ENCODE measurements around the gene STKLD1.

STKLD1 gene

GRCh38 chr9:133347515-133347984, 28.6 kb upstream of the STKLD1 start (continued):
- TF ChIP-seq, protein P1, sequence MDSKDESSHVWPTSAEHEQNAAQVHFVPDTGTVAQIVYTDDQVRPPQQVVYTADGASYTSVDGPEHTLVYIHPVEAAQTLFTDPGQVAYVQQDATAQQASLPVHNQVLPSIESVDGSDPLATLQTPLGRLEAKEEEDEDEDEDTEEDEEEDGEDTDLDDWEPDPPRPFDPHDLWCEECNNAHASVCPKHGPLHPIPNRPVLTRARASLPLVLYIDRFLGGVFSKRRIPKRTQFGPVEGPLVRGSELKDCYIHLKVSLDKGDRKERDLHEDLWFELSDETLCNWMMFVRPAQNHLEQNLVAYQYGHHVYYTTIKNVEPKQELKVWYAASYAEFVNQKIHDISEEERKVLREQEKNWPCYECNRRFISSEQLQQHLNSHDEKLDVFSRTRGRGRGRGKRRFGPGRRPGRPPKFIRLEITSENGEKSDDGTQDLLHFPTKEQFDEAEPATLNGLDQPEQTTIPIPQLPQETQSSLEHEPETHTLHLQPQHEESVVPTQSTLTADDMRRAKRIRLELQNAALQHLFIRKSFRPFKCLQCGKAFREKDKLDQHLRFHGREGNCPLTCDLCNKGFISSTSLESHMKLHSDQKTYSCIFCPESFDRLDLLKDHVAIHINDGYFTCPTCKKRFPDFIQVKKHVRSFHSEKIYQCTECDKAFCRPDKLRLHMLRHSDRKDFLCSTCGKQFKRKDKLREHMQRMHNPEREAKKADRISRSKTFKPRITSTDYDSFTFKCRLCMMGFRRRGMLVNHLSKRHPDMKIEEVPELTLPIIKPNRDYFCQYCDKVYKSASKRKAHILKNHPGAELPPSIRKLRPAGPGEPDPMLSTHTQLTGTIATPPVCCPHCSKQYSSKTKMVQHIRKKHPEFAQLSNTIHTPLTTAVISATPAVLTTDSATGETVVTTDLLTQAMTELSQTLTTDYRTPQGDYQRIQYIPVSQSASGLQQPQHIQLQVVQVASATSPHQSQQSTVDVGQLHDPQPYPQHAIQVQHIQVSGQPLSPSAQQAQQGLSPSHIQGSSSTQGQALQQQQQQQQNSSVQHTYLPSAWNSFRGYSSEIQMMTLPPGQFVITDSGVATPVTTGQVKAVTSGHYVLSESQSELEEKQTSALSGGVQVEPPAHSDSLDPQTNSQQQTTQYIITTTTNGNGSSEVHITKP (tag by site-specific recombination; IDR thresholded peaks at IDR 0.05) = peak; percentile 76
- TF ChIP-seq ZNF561 (tag by site-specific recombination; IDR thresholded peaks at IDR 0.05; ENCODE audit: borderline replicate concordance) = 0 out of 2 replicates have a peak, but pooled peaks have one; percentile 60
- TF ChIP-seq PRDM1 (tag by site-specific recombination; IDR thresholded peaks at IDR 0.05) = no peak
- 0 out of 2 replicates have a peak, but pooled peaks have one; percentile 23 for TF ChIP-seq ZNF157 (tag by site-specific recombination; IDR thresholded peaks at IDR 0.05)

DNA sequence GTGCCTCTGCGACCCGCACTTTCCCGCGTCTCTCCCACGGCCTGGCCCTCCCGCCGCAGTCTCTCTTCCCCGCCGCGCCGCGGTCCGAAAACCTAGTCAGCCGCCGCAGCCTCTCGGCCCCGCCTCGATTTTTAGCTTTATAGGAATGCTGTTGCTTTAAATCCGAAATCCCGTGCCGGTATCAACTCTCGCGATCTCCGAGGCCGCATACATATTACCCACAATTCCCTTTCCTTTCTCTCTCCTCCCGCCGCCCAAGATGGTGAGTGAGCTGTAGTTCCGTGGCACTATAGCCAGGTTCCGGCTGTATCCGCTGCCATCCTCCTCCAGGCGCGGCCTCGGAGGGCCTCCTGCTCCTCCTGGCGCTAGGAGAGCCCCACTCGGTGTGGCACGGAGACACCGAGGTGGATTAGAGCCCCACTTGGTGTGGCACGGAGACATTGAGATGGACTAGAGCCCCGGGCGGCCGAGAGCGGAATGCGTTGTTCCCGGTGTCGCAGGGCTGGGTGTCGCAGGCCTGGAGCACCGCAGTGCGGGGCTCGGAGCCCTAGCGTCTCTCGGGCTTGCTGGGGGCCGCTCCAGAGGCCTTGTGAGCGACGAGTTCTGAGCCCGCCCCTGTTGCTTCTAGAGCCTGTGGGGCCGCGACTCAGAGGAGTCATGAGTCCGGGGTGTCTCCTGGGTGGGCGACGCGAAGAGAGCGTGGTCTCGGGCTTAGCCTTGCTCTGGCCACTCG, 28.0 kb upstream of the STKLD1 start, which contains the start of the genes MED22 and RPL7A:
MED22 (minus strand) TSS at position 147 of the 733 bp plus-strand sequence. CDS start 1,469 bp downstream, outside the sequence.
RPL7A (plus strand) TSS at position 234 of the 733 bp plus-strand sequence; CDS start at position 260, 26 bp downstream.
- CTCF ChIA-PET = interaction anchor here (0.5 to 1.3 kb wide), 4 partner anchors 109 to 764 kb away, joined by 3 to 4 read pairs (median 3); no protein-coding TSS in a partner anchor
- Histone ChIP-seq H3K9me3 (ENCODE audit: control insufficient read depth, insufficient read depth, low read depth, low read length) (no peaks in the 10 kb centered on the region), H3K4me1 (ENCODE audit: control insufficient read depth, insufficient read depth, low read length) (no peaks in the 10 kb centered on the region), H3K4me3 (ENCODE audit: low read depth, low read length) (peak within 1 kb of the TSS; percentile 91), H3K27ac (ENCODE audit: extremely low read depth, low read depth, low read length) (peak within 1 kb of the TSS; percentile 100), H3K36me3 (ENCODE audit: control insufficient read depth in 2 of 2, insufficient read depth in 1 of 2, low read length in 2 of 2) (peaks cover 14 to 82% of the 10 kb centered on the region in 2 experiments)
- POLR2A ChIA-PET = interaction anchor here (0.5 to 6.0 kb wide), 37 partner anchors 9 to 440 kb away, joined by 3 to 89 read pairs (median 5); partner anchors contain the start of genes CACFD1, GTF3C5, SLC2A6 and STKLD1
- TF ChIP-seq ZNF184 (tag by site-specific recombination; IDR thresholded peaks at IDR 0.05) = no peak
- peak; percentile 75 for TF ChIP-seq SP3 (tag by site-specific recombination; IDR thresholded peaks at IDR 0.05)
- no peak for TF ChIP-seq ZNF19 (tag by site-specific recombination; IDR thresholded peaks at IDR 0.05; ENCODE audit: low read depth)
- TF ChIP-seq ZNF510 (tag by site-specific recombination; IDR thresholded peaks at IDR 0.05; ENCODE audit: insufficient replicate concordance) = no peak
- 0 out of 2 replicates have a peak, but pooled peaks have one; percentile 46 for TF ChIP-seq ZNF341 (tag by site-specific recombination; IDR thresholded peaks at IDR 0.05; ENCODE audit: low read depth)
- TF ChIP-seq, protein P2, sequence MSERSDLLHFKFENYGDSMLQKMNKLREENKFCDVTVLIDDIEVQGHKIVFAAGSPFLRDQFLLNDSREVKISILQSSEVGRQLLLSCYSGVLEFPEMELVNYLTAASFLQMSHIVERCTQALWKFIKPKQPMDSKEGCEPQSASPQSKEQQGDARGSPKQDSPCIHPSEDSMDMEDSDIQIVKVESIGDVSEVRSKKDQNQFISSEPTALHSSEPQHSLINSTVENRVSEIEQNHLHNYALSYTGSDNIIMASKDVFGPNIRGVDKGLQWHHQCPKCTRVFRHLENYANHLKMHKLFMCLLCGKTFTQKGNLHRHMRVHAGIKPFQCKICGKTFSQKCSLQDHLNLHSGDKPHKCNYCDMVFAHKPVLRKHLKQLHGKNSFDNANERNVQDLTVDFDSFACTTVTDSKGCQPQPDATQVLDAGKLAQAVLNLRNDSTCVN (tag by site-specific recombination; optimal IDR thresholded peaks at IDR 0.05) = peak; percentile 45
- peak; percentile 90 for TF ChIP-seq SCRT2 (tag by site-specific recombination; IDR thresholded peaks at IDR 0.05)
- peak; percentile 44; the same call in 1 of the 2 replicates for TF ChIP-seq ZNF513 (tag by site-specific recombination; IDR thresholded peaks at IDR 0.05)
- TF ChIP-seq, protein P3, sequence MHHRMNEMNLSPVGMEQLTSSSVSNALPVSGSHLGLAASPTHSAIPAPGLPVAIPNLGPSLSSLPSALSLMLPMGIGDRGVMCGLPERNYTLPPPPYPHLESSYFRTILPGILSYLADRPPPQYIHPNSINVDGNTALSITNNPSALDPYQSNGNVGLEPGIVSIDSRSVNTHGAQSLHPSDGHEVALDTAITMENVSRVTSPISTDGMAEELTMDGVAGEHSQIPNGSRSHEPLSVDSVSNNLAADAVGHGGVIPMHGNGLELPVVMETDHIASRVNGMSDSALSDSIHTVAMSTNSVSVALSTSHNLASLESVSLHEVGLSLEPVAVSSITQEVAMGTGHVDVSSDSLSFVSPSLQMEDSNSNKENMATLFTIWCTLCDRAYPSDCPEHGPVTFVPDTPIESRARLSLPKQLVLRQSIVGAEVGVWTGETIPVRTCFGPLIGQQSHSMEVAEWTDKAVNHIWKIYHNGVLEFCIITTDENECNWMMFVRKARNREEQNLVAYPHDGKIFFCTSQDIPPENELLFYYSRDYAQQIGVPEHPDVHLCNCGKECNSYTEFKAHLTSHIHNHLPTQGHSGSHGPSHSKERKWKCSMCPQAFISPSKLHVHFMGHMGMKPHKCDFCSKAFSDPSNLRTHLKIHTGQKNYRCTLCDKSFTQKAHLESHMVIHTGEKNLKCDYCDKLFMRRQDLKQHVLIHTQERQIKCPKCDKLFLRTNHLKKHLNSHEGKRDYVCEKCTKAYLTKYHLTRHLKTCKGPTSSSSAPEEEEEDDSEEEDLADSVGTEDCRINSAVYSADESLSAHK (tag by site-specific recombination; IDR thresholded peaks at IDR 0.05) = peak; percentile 57; the same call in 1 of the 2 replicates
- no peak for TF ChIP-seq ZNF544 (tag by site-specific recombination; IDR thresholded peaks at IDR 0.05)
- TF ChIP-seq, protein P4, sequence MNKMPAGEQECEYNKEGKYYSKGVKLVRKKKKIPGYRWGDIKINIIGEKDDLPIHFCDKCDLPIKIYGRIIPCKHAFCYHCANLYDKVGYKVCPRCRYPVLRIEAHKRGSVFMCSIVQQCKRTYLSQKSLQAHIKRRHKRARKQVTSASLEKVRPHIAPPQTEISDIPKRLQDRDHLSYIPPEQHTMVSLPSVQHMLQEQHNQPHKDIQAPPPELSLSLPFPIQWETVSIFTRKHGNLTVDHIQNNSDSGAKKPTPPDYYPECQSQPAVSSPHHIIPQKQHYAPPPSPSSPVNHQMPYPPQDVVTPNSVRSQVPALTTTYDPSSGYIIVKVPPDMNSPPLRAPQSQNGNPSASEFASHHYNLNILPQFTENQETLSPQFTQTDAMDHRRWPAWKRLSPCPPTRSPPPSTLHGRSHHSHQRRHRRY (tag by site-specific recombination; IDR thresholded peaks at IDR 0.05) = no peak
- TF ChIP-seq, protein P5, sequence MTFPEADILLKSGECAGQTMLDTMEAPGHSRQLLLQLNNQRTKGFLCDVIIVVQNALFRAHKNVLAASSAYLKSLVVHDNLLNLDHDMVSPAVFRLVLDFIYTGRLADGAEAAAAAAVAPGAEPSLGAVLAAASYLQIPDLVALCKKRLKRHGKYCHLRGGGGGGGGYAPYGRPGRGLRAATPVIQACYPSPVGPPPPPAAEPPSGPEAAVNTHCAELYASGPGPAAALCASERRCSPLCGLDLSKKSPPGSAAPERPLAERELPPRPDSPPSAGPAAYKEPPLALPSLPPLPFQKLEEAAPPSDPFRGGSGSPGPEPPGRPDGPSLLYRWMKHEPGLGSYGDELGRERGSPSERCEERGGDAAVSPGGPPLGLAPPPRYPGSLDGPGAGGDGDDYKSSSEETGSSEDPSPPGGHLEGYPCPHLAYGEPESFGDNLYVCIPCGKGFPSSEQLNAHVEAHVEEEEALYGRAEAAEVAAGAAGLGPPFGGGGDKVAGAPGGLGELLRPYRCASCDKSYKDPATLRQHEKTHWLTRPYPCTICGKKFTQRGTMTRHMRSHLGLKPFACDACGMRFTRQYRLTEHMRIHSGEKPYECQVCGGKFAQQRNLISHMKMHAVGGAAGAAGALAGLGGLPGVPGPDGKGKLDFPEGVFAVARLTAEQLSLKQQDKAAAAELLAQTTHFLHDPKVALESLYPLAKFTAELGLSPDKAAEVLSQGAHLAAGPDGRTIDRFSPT (tag by site-specific recombination; IDR thresholded peaks at IDR 0.05) = no peak
- no peak for TF ChIP-seq ZBTB1 (tag by site-specific recombination; IDR thresholded peaks at IDR 0.05)
- peak; percentile 97 for TF ChIP-seq ZNF2 (tag by site-specific recombination; IDR thresholded peaks at IDR 0.05)
- TF ChIP-seq ZNF654 (tag by site-specific recombination; IDR thresholded peaks at IDR 0.05; ENCODE audit: low read depth) = no peak
- TF ChIP-seq OVOL3 (tag by site-specific recombination; IDR thresholded peaks at IDR 0.05) = 0 out of 2 replicates have a peak, but pooled peaks have one; percentile 39
- TF ChIP-seq ZEB2 (tag by site-specific recombination; IDR thresholded peaks at IDR 0.05) = no peak; the same call in 1 of the 2 replicates
- no peak for TF ChIP-seq ZNF223 (tag by site-specific recombination; IDR thresholded peaks at IDR 0.05)
- TF ChIP-seq KLF8 (tag by site-specific recombination; IDR thresholded peaks at IDR 0.05) = peak; percentile 92
